Stimulated activated CD4-positive, alpha-beta T cell treated with anti-CD3 and anti-CD28 coated beads, Interleukin-12 subunit alpha, Interleukin-12 subunit beta, amount 100 ng/mL, for 48 hours (primary cell): ENCODE measurements around the gene CEBPA.

Experiments used
- DNase-seq, 3 donors: peaks; one replicate each; pipeline ENCODE4 v3.0.0-alpha.2; 2020; ENCODE audit warnings: low read depth in 2 of 3, low spot score in 1 of 3

The CEBPA gene

GRCh38 chr19:33302175-33302973 lies at the start of gene CEBPA:
Gene CEBPA (minus strand): TSS chr19:33302534. CDS start chr19:33302414, 120 bp downstream.
- peak; percentile 12 to 47 (median 21) for DNase-seq

GRCh38 chr19:33350538-33351309 lies 48.4 kb upstream of the CEBPA start:
- DNase-seq, result no peak

- DNase-seq, result no peak
These were observed 47.3 kb upstream of the CEBPA start for GRCh38 chr19:33349319-33350289.

- no peak for DNase-seq
These were observed 46.1 kb upstream of the CEBPA start for GRCh38 chr19:33348301-33349010.

- DNase-seq, result no peak
These were observed 45.0 kb upstream of the CEBPA start for GRCh38 chr19:33347300-33347699.

- no peak for DNase-seq
These were observed 44.3 kb upstream of the CEBPA start for GRCh38 chr19:33346665-33347064.

- no peak for DNase-seq
These were observed 42.8 kb upstream of the CEBPA start for GRCh38 chr19:33345163-33345562.

- no peak for DNase-seq
These were observed 42.2 kb upstream of the CEBPA start for GRCh38 chr19:33344573-33344925.

GRCh38 chr19:33343859-33344572 lies 41.7 kb upstream of the CEBPA start:
- no peak for DNase-seq

- DNase-seq, result no peak
These were observed 41.0 kb upstream of the CEBPA start for GRCh38 chr19:33343301-33343700.

GRCh38 chr19:33340991-33341390 lies 38.7 kb upstream of the CEBPA start:
- no peak for DNase-seq

- no peak for DNase-seq
These were observed 37.0 kb upstream of the CEBPA start for GRCh38 chr19:33339016-33339984.

- DNase-seq, result no peak
These were observed 33.1 kb upstream of the CEBPA start for GRCh38 chr19:33335446-33335845.

GRCh38 chr19:33334271-33334670 lies 31.9 kb upstream of the CEBPA start:
- DNase-seq, result no peak

GRCh38 chr19:33333642-33334041 lies 31.3 kb upstream of the CEBPA start:
- DNase-seq, result no peak

GRCh38 chr19:33333151-33333550 lies 30.8 kb upstream of the CEBPA start:
- no peak for DNase-seq

GRCh38 chr19:33332248-33332647 lies 29.9 kb upstream of the CEBPA start:
- DNase-seq, result no peak

GRCh38 chr19:33329736-33330135 lies 27.4 kb upstream of the CEBPA start:
- no peak for DNase-seq

GRCh38 chr19:33329060-33329459 lies 26.7 kb upstream of the CEBPA start:
- DNase-seq, result no peak
